KMS-11 (cell line): ENCODE measurements around the gene TUBB2B.

Experiments used
- H2AFZ ChIP-seq: fragments of 200-600 bp; sonication (generic); 2 replicates; pipeline ENCODE4 v1.6.1; 2016; ENCODE audit warnings: antibody characterized with exemption, mixed run types, low read depth
- H3K27ac ChIP-seq: fragments of 200-600 bp; sonication (generic); 2 replicates; pipeline ENCODE4 v1.6.1; 2016; ENCODE audit warnings: mild to moderate bottlenecking, mixed run types
- H3K27me3 ChIP-seq: fragments of 200-600 bp; sonication (generic); 2 replicates; pipeline ENCODE4 v1.6.1; 2017; ENCODE audit warnings: mild to moderate bottlenecking, low read depth, mixed run types, moderate library complexity; ENCODE audit not compliant: insufficient read depth
- H3K36me3 ChIP-seq: fragments of 200-600 bp; sonication (generic); 2 replicates; pipeline ENCODE4 v1.6.1; 2017; ENCODE audit warnings: mild to moderate bottlenecking, mixed run types; ENCODE audit not compliant: insufficient read depth
- H3K4me1 ChIP-seq: fragments of 200-600 bp; sonication (generic); 2 replicates; pipeline ENCODE4 v1.6.1; 2016; ENCODE audit warnings: mild to moderate bottlenecking, low read depth, mixed run types; ENCODE audit not compliant: poor library complexity, severe bottlenecking
- H3K4me2 ChIP-seq: fragments of 200-600 bp; sonication (generic); 2 replicates; pipeline ENCODE4 v1.7.0; 2016; ENCODE audit warnings: mild to moderate bottlenecking, mixed run types
- H3K4me3 ChIP-seq: fragments of 200-600 bp; sonication (generic); IDR thresholded peaks from 2 replicates; pipeline ENCODE4 v1.6.1; 2017; ENCODE audit warnings: low read depth, low read length, mixed read lengths; ENCODE audit not compliant: insufficient read depth
- H3K79me2 ChIP-seq: fragments of 200-600 bp; sonication (generic); 2 replicates; pipeline ENCODE4 v1.6.1; 2016; ENCODE audit warnings: low read depth, mixed run types; ENCODE audit not compliant: insufficient read depth
- H3K9ac ChIP-seq: fragments of 200-600 bp; sonication (generic); 2 replicates; pipeline ENCODE4 v1.6.1; 2016; ENCODE audit warnings: mild to moderate bottlenecking, mixed run types
- H4K20me1 ChIP-seq: fragments of 200-600 bp; sonication (generic); 2 replicates; pipeline ENCODE4 v1.6.1; 2016; ENCODE audit warnings: mild to moderate bottlenecking, mixed run types; ENCODE audit not compliant: insufficient read depth
- TF ChIP-seq, protein P1 (sequence below): fragments of 200-600 bp; sonication (generic); conservative IDR thresholded peaks from 2 replicates; pipeline ENCODE4 v1.6.1; 2017; ENCODE audit warnings: low read depth, mild to moderate bottlenecking, antibody characterized with exemption, low read length, moderate library complexity, mixed read lengths

Gene TUBB2B

DNA sequence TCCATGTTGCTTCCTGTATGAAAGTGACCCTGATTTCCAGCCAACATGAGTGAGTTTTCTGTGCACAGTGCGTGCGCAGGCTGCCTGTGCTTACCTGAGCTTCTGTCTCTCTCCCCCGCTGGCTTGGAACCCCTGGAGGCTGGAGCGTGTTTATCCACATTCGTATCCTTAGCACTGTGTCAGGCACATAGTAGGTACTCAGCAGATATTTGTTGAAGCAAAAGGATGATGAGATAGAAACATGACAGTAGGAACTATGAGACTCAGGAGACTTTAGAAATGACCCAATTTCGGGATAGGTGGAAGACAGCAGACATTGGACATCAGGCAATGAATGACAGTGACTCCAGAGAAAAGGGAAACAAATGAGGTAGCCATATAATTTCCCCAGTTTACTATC, 15.2 kb downstream of the TUBB2B start:
- Histone ChIP-seq H4K20me1 (no peaks in the 10 kb centered on the region), H3K4me1 (no peaks in the 10 kb centered on the region), H3K9ac (no peak overlapping the region), H2AFZ (no peak overlapping the region), H3K79me2 (no peaks in the 10 kb centered on the region), H3K4me2 (no peak overlapping the region), H3K27me3 (no peaks in the 10 kb centered on the region; the same call in 1 of the 2 replicates), H3K27ac (no peak overlapping the region), H3K4me3 (no peak overlapping the region), H3K36me3 (no peaks in the 10 kb centered on the region)
- TF ChIP-seq, protein P1, sequence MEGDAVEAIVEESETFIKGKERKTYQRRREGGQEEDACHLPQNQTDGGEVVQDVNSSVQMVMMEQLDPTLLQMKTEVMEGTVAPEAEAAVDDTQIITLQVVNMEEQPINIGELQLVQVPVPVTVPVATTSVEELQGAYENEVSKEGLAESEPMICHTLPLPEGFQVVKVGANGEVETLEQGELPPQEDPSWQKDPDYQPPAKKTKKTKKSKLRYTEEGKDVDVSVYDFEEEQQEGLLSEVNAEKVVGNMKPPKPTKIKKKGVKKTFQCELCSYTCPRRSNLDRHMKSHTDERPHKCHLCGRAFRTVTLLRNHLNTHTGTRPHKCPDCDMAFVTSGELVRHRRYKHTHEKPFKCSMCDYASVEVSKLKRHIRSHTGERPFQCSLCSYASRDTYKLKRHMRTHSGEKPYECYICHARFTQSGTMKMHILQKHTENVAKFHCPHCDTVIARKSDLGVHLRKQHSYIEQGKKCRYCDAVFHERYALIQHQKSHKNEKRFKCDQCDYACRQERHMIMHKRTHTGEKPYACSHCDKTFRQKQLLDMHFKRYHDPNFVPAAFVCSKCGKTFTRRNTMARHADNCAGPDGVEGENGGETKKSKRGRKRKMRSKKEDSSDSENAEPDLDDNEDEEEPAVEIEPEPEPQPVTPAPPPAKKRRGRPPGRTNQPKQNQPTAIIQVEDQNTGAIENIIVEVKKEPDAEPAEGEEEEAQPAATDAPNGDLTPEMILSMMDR, result no peak

DNA sequence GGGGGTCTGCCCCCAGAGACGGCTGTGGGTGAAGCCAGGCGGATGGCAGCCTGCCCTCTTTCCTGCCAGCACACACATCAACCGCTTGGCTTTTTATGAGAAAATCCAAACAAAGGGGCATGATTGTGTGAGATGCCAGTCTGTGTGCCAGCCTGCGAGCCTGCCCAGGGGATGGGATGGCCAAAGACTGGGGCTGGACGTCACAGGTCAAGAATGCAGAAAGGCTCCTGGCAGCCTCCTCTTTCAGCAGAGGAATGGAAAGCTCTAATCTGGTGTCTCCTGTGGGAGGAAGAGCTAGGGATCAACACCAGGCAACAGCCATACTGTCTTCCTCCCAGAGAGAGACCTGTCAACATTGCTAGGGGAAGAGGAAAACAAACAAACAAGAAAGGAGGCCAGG, 15.8 kb downstream of the TUBB2B start:
- Histone ChIP-seq H3K36me3 (no peaks in the 10 kb centered on the region), H3K27ac (no peak overlapping the region), H3K4me3 (no peak overlapping the region), H3K4me2 (no peak overlapping the region), H2AFZ (no peak overlapping the region), H3K79me2 (no peaks in the 10 kb centered on the region), H4K20me1 (no peaks in the 10 kb centered on the region), H3K27me3 (no peaks in the 10 kb centered on the region; the same call in 1 of the 2 replicates), H3K4me1 (no peaks in the 10 kb centered on the region), H3K9ac (no peak overlapping the region)
- TF ChIP-seq, protein P1, result no peak

DNA sequence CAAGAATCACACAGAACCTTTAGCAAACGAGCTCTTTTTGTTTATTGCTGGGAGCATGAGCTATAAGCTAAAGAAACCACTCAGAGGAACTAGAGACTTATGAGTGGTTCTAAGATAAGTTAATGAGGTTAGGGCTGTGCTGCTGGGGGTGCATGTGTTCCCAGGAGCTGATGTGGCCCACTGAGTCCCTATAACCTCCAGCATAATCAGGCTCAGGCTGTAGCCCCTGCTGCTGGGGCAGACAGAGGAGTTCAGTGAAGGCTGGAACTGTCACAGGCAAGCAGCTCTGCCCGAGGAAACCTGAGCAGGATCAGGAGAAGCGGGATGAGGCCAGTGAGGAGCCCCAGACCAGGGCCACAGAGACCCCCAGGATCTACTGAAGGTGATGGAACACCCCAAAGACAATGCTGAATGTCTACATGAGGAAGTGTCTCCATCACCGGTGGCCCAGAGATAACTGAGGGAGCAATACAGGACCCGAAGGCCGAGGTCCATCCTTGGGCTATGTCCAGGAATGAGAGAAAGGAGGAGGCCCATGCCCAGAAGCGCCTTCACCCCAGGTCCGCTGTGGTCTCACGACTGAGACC, 17.3 kb downstream of the TUBB2B start:
- Histone ChIP-seq H3K4me3 (no peak overlapping the region), H3K36me3 (no peaks in the 10 kb centered on the region), H3K4me1 (no peaks in the 10 kb centered on the region), H3K27ac (no peak overlapping the region), H3K4me2 (no peak overlapping the region), H2AFZ (no peak overlapping the region), H3K27me3 (no peaks in the 10 kb centered on the region; the same call in 1 of the 2 replicates), H3K9ac (no peak overlapping the region), H4K20me1 (no peaks in the 10 kb centered on the region), H3K79me2 (no peaks in the 10 kb centered on the region)
- TF ChIP-seq, protein P1, result no peak

DNA sequence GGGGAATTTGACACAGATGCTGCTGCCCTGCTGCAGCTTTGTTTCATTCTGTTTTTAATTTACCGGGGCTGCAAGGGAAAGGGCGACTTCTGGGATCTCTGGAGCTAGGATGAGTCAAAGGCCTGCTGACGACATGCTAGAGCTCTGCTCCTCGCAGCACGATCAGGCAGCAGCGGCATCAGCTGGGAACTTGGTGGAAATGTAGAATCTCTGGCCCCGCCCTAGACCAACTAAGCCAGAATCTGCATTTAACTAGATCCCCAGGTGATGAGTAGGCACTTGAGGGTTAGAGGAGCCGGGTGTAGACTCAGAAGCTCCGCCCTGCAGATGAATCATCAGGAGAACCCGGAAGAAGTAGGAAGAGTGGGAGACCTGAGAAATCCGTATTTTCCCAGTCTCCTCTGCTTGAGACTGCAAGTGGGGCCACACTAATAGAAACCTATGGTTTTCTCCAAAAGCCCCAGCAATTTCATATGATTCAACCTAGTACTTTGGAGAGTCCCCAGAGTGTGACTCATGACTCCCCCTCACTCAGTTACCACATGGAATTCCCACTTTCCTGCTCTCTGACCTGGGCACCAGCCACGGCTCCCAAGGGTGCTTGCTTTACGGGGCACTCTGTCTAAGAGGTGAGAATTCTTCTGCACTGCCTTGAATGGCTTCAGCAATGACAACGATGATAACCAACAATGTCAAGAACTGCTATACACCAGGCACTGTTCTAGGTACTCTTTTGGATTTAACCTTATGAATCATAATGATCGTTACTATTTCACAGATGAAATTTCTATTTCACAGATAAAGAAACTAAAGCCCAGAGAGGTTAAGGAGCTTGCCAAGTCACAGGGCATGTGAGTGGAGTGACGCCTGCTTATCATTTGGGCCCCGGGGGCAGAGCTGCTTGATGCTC, 18.1 kb downstream of the TUBB2B start:
- Histone ChIP-seq H3K36me3 (no peaks in the 10 kb centered on the region), H3K27ac (no peak overlapping the region), H3K27me3 (no peaks in the 10 kb centered on the region; the same call in 1 of the 2 replicates), H4K20me1 (no peaks in the 10 kb centered on the region), H3K79me2 (no peaks in the 10 kb centered on the region), H3K4me2 (no peak overlapping the region), H3K4me1 (no peaks in the 10 kb centered on the region), H3K9ac (no peak overlapping the region), H3K4me3 (no peak overlapping the region), H2AFZ (no peak overlapping the region)
- TF ChIP-seq, protein P1, result no peak
